Subcutaneous adipose tissue (tissue), 4 donors: ENCODE measurements around the gene NFE2L2. TPM values are rescaled to one million over a fixed set of nuclear protein-coding genes. Genes with fewer than 3 reads are reported as not detected.

Experiments used
- total RNA-seq, 4 donors: library from RNA; depleted of rRNA; stranded (reverse); fragments of >200 nt; gene quantifications; one replicate each; pipeline ENCODE4 v1.1.0, GENCODE V29; 2016
- TF ChIP-seq, protein P1 (sequence below): fragments of 450-650 bp; IDR thresholded peaks from one replicate; pipeline ENCODE4 v1.5.1; 2016; ENCODE audit warnings: low read depth, mild to moderate bottlenecking, control low read depth, antibody characterized with exemption, moderate library complexity

Gene NFE2L2
- total RNA-seq, 4 donors from 2014 or later = 65.9 to 156 (median 90.5) TPM

DNA sequence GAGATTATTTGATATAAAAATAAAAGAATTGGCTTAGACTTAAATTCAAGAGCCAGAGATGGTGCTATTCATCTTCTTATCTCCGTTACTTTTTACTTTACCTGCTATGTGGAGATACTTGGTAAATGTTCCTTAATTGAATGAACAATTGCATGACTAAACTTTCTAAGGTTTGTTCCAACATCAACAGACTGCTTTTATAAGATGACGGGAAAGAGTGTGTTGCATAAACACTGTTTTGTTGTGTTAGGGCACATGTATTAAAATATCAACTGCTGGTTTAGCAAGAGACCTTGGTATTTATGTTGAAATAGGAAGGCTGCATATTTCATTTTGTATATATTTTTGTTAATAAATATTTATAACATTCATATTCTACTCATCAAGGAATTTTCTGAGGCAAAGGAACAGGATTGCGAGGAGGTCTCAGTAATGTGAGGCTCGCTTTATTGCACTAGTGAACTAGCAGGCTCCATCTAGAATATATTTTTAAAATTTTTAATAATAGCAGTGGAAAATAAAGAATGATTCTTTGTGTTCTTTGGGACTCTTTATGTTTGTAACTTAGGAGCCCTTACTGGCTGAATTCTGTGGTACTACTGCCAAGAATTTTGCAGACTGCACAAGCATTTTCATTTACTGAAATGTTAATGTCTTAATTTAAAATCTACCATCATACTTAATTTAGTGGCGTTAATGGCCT is 10.7 kb upstream of the NFE2L2 start:
- TF ChIP-seq, protein P1, sequence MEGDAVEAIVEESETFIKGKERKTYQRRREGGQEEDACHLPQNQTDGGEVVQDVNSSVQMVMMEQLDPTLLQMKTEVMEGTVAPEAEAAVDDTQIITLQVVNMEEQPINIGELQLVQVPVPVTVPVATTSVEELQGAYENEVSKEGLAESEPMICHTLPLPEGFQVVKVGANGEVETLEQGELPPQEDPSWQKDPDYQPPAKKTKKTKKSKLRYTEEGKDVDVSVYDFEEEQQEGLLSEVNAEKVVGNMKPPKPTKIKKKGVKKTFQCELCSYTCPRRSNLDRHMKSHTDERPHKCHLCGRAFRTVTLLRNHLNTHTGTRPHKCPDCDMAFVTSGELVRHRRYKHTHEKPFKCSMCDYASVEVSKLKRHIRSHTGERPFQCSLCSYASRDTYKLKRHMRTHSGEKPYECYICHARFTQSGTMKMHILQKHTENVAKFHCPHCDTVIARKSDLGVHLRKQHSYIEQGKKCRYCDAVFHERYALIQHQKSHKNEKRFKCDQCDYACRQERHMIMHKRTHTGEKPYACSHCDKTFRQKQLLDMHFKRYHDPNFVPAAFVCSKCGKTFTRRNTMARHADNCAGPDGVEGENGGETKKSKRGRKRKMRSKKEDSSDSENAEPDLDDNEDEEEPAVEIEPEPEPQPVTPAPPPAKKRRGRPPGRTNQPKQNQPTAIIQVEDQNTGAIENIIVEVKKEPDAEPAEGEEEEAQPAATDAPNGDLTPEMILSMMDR = no peak

DNA sequence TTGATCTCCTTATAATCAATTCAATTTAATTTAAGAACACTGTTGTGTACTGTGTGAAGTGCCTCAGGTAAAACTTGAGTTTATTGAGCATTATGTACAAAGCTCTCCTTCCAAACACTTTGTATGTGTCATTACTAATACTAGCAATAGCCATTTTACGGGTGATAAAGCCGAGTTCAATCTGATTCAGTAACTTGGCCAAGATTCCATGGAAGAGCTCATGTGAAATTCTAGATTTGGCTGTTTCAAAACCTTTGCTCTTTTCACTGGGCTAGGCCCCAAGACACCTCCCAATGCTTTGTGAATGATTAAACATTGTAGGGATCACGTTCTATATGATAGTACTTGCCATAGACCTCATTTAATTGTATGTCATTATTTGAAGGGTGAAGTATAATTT is 8.9 kb upstream of the NFE2L2 start:
- TF ChIP-seq, protein P1 = no peak

DNA sequence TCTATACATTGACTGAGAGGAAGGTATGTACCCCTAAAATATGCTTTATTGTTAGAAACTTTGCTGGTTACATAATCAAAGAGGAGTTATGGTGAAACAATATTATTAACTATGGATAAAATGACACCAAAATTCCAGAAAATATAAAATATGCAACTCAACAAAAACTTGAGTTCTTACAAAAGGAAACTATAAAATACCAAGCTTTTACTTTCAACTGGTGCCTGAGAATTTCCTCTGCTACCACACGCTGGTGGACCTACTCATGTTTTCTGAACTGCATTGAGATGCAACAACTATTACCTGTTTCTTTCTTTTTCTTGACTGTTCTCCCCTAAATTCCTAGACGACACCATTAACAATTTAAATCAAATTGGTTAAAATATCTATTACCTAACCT is 8.2 kb upstream of the NFE2L2 start:
- TF ChIP-seq, protein P1 = no peak

DNA sequence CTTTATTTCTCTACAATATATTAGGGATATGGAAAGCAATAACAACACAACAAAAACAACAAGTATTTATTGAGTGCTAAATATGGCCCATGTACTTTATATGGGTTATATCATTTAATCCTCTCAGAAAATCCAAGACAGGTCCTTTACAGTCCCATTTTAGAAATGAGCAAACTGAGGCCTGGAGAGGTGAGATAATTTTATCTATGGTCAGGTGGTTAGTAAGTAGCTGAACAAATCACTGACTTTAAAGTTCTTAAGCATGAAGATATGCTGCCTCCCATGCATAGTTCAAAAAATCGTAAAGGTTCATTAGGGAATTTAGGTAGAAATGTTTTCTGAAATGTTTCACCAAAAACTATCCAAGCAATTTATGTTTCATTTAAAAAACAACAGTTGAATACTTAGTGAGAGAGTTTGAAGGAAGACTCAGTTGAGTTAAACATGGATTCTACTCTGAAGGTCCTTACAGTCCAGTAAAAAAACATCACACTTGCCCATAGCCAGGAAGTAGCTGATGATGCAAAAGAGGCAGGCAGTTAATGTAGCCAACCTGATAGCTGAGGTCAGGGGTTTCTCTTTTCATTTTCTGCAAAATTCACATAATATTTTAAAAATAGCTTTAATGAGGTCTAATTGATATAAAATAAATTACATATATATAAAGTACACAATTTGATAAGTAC is 7.6 kb upstream of the NFE2L2 start:
- TF ChIP-seq, protein P1 = no peak

DNA sequence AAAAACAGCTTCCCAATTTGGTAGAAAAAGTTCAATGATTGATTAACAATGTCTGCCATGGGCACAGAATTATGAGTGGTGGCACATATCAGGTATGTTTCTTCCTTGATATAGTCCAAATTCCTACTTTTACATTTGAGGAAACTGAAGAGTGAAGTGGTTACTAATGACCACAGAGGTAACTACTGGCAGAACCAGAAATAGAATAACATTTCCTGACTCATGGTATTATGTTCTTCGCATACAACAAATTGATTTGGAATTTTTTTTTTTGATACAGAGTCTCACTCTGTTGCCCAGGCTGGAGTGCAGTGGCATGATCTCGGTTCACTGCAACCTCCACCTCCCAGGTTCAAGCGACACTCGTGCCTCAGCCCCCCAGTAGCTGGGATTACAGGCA is 6.0 kb upstream of the NFE2L2 start:
- TF ChIP-seq, protein P1 = no peak

DNA sequence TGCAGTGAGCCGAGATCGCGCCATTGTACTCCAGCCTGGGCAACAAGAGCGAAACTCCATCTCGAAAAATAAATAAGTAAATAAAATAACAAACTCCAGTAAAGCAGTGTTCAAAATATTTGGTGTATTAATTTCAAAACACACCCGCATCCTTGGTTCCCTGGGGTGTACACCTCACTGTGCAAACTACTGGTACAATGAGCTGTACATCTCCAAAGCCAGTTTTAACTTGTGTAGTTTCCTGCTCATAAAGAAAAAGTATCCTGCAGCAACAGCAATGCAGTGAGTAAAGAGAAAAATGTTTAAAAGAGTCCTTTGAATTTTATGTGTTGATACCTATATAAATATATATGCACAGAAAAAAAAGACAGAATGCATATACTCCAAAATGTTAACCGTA is 4.4 kb upstream of the NFE2L2 start:
- TF ChIP-seq, protein P1 = no peak

DNA sequence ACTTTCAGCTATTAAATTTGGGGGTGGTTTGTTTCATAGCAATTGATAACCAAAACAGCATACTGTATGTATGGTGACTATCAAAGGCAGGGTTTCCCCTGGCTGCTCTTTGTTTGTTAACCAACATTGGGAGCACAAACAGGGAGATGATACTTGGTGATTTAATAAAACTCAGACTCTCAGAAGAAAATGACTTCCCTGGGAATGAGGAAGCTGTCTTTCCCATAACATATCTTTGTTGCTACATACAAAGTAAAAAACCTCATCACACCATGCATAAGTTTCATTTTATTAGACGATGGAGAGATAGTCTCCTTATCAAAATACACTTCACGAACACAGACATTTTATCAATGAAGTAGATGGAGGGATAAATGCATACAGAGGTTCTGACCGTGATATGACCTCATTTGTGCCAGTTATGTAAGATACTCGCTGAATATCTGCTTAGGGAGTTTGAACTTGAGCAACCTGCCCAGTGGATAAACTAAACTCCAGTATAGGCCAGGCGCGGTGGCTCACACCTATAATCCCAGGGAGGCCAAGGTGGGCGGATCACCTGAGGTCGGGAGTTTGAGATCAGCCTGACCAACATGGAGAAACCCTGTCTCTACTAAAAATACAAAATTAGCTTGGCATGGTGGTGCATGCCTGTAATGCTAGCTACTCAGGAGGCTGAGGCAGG is 3.8 kb upstream of the NFE2L2 start:
- TF ChIP-seq, protein P1 = no peak
